Left cardiac atrium (tissue), 4 donors: ENCODE results near the gene KCNMB2. TPM values are rescaled to one million over a fixed set of nuclear protein-coding genes. Genes with fewer than 3 reads are reported as not detected.

Source experiments
- ATAC-seq, 2 donors: fragments of 200-7000 bp; cut with Tn5 transposase; one replicate each; pipeline ENCODE4 v1.9.1; 2020; ENCODE audit warnings: mild to moderate bottlenecking in 2 of 2, moderate library complexity in 2 of 2
- DNase-seq: peaks from one replicate; pipeline ENCODE4 v3.0.0-alpha.2; 2020
- intact Hi-C, 2 donors: fragments of 100-400 bp; cut with DNase I; formaldehyde crosslinking; loops; one replicate each; pipeline versions ENCODE4 v1.14.1 to v1.15.1; 2022 to 2023
- total RNA-seq, 2 donors: library from RNA; stranded (reverse); fragmentation: NEBNext Ultra II Directional; extraction: Animal tissue kit (Norgen Biotek cat#: 25700); gene quantifications; one replicate each; pipeline ENCODE4 v1.2.1, GENCODE V29; 2021
- donor health status: DM: no; HTN: yes; CAD: no.
- donor health status: DM: no; HTN: yes; CAD: no; lungs with severe emphysema.
- donor health status: DM: yes; HTN: yes; CAD: no.
- donor health status: Dilated cardiomyopathy.

KCNMB2 gene
- total RNA-seq, 2 donors from 2014 or later = 7.8 to 9.8 TPM

DNA sequence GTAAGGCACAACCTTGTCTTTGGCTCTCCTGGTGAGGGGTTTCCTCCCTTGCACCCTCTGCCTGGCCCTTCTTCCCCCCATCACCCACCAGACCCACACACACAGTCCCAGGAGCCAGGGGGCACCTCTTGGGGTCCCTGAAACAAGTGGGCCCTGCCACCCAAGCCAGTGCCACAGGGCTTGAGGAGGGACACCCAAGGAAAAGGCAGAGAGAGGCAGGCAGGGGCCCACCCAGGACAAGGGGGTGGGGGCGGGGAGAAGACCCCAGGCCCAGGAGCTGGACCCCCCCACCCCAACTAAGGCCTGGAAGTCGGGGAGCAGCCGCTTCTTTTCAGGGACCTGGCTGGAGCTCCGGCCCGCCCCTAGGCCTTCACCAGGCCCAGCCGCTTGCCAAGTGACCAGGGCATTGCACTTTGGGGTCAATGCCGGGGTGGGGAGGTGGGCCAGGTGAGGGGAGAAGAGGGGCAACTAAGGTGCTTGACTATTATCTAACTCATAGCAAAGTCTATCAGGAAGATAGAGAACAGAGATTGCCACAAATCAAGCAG is 88.9 kb downstream of the KCNMB2 start:
- intact Hi-C loops = no loop called here
- ATAC-seq (peak in 1 of 2 donors; percentile 19), DNase-seq (no peak)

GRCh38 chr3:178628037-178628436 is 91.8 kb downstream of the KCNMB2 start:
- intact Hi-C loops = no loop called here
- DNase-seq (no peak), ATAC-seq (no peak)

DNA sequence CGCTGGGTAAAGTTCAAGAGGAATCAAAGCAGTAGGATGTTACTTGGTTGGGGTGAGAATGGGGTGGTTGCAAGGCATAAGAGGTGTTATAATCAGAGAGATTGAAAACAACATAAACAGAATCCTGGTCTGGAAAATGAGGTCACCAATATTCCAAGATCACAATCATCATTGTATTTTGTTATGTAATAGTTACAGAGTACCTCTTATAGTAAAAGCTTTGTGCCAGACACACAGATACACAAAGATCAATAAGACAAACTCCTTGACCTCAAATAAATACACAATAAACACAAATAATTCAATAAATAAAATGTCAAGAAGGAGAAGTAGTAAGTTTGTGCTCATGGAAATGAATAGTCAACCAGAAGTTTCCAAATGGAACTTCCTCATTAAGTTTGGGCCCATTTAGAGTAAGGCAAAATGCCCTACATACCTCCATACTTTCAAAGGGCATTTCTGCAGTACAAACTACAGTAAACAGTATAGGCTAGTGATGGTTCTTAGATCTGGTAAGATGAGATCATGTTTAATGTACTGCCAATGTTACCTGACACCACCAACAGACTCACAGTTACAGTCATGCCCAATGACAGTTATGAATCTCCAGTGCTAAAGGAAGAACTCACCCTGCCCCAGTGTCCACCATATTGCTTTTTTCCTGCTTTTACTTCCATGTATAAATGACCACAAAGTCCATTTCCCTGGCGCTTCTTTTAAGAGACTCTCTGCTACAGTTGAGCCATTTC is 93.4 kb downstream of the KCNMB2 start:
- no peak for ATAC-seq
- no peak for DNase-seq
- intact Hi-C loops = no loop called here

- intact Hi-C loops = no loop called here
- DNase-seq (no peak), ATAC-seq (no peak)
Measured at GRCh38 chr3:178631950-178632349, 95.7 kb downstream of the KCNMB2 start.

- ATAC-seq = no peak
- DNase-seq = no peak
- intact Hi-C loops = no loop called here
Measured at GRCh38 chr3:178634975-178635374, 98.7 kb downstream of the KCNMB2 start.

DNA sequence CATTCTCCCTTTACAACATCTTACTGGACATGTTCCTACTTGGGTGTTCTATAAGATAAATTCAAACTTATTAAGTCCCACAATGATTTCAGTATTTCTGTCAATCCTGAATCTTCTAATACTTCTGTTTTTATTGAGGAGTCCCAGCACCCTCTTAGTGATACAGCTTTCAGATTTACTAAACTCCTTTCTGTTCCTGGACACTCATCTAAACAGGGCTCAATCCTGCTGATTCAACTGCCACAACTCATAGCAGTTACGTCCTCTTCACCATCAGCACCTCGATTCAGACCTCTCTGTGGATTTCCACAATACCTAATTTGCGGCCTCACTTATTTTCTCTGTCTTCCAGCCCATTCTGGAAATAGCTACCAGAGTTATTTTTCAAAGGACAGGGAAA is 101.6 kb downstream of the KCNMB2 start:
- intact Hi-C loops = no loop called here
- ATAC-seq (no peak), DNase-seq (no peak)

GRCh38 chr3:178645503-178645902 is 109.3 kb downstream of the KCNMB2 start:
- intact Hi-C loops = no loop called here
- DNase-seq = no peak
- no peak for ATAC-seq

- intact Hi-C loops = no loop called here
- no peak for DNase-seq
- no peak for ATAC-seq
Measured at GRCh38 chr3:178646186-178646862, 110.1 kb downstream of the KCNMB2 start.

DNA sequence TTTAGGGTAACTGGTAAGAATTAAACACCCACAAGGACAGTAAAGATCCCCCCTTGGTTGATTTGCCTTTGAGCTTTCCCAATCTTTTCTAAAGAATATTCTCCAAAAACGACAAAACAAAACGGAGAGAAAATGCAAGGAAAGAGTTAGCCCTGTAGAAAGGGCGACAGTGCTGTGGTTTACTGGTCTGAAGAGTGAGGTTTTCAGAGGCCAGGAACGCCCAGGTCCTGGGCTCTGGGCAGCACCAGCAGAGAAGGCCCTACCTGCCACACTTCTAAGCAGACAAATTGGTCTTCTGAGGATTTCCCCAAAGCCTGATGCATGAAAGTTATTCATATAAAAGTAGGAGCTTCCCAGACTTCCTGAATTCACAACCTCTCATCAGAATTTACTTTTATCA is 119.3 kb downstream of the KCNMB2 start:
- ATAC-seq = no peak
- intact Hi-C loops = no loop called here
- no peak for DNase-seq

DNA sequence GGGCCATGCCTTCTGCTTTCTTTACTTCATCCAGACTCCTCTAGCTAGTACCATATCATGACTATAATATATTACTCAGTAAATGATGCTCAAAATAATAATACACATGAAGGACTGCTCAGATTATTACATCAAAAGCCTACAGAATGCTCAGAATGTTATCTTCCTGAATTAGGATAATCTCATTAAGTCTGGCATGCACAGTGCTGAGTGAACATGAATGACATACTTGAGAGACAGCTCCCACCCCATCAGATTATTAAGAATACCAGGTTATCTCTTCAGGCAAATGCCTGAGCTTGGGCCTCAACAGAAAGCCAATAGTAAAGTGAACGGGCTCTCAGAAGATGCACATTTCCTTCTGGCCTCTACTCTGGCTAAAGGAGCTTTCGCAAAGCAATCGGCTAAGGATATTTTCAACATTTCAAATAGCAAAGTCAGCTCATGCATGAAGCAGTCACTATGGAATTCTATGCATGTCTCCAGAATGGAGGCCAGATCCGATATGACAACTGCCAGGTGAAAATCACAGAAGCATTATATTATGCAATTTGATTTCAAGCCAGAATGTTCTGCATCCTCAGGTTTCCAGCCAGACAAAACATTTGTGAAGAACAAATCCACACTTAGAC is 122.6 kb downstream of the KCNMB2 start:
- DNase-seq = no peak
- no peak for ATAC-seq
- intact Hi-C loops = no loop called here

DNA sequence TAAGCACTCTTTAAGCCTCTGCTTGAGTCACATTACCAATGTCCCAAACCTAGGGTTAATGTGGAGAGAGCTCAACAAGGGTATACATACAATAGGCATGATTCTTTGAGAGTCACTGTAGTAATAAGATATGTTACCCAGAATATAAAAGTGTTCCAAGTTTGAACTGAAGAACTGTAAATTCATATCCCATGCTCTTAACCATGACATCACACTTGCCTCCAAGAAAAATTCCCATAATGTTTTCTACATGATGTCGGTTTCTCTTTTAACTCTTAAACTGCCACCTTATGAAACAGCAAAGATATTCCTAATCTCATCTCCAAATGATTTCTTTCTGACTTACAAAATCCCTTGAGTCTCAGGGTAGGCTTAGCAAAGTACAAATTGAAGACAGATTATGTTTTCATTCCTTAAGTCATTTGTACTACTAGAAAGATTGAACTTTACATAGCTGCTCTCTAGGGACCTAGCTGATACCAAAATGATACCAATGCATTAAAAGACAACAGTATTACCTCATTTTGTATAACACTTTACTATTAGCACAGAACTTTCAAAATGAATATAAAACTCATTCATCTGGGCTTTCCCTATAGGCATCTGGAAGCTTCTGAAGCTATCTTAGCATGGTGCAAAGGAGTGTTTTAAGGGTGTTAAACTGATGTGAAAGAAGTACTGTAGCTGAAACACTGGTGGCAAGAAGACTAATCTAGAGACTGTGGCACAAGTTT is 127.1 kb downstream of the KCNMB2 start:
- DNase-seq (no peak), ATAC-seq (no peak)
- intact Hi-C loops = no loop called here

DNA sequence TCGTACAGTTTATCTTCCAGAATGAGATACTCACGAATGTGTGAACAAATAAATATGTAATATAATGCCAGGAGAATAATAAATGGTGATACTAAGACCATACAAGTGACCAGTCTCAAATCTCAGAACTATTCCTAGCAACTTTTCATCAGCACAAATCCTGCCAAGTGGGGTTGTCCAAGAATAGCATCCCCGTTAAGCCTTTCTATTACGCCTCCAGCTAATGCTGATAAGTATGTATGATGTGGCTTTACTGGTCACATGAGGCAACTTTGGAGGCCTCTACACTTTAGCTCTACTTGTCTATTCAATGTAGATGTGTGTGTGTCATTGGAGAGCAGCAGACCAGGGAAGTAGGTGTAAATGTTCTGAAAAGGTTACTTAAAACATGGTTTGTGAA is 129.5 kb downstream of the KCNMB2 start:
- ATAC-seq (peak; percentile 86 to 89), DNase-seq (peak; percentile 26)

DNA sequence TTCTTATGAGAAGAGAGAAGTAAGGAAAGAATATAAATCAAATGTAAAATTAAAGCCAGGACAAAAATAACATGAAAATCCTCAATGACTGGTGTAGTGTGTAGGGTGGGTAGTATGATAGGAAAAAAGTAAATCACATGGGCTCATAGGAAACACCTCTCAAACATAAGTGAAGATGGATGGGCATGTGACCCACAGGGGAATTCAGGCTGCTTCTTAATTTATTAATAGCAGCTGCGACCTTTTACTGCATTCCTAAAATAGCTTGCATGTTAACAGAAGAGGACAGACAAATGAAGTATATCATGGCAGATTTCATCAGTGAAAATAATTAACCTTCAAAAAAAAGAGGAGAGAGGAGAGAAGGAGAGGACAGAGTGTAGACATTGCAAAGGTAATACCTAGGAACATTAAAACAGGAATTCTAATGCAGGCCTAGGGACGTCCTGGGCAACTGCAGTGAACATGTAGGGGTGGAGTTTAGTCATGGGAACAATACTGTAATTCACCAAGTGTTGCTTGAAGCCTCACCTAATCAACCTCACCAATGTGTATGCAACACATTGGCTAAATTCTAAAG is 132.9 kb downstream of the KCNMB2 start:
- intact Hi-C loops = no loop called here
- DNase-seq (no peak), ATAC-seq (peak in 1 of 2 donors; percentile 29)

More for the DNA sequence above, 129.5 kb downstream of the KCNMB2 start:
- intact Hi-C loops = no loop called here

DNA sequence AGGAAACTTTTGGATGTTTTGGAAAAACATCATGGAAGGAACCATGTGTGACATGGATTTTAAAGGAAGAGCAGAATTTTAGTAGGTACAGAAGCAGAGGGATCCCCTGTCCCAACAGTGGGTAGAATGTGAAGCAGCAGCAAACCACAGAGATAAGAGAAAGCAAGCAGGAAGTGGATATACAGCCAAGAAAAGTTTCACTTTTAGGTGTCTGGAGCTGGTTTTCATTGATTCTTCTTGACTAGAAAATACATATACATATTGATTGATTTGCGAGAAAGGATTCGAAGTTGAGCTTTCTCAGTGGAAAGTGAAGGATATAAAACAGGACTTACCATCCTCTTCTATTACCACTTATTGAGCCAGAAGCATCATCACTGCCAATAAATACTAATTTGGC is 133.5 kb downstream of the KCNMB2 start:
- no peak for ATAC-seq
- DNase-seq = no peak
- intact Hi-C loops = no loop called here

DNA sequence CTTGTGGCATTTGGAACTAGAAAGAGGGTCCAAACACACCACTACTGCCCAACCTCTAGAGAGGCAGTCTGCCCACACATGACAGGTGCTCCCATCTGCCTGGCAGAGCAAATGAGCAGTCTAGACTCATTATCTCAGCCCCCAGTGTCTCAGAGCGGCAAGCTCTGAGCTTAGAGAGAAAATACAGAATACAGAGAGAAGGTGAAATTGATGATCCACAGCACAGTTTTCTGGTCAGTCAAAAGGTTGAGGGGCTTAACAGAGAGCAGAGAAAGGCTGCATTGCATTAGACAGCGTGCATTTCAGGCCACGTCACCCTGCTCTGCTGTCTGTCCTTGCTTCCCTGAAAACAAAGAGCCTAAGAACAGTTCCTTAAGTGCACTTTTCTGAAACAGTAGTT is 135.1 kb downstream of the KCNMB2 start:
- ATAC-seq (peak in 1 of 2 donors; percentile 30), DNase-seq (no peak)
- intact Hi-C loops = no loop called here

DNA sequence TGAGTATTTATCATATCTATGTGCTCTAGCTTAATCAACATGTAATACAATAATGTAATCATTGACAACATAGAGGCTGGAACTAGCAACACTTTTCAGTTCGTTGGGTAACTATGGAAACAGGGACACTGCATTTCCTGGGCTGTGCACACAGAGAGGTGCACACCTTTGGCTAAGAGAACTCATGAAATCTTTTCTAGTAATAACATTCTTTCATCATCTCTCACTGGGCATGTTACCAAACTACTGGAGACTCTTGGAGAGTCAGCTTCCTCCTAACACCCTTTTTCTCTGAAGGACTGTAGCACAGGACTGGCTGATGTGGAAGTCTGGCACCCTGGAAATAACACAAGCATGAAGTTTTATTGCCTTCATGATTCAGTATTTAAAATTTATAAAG is 135.6 kb downstream of the KCNMB2 start:
- DNase-seq = no peak
- ATAC-seq = peak; percentile 53 to 78
- intact Hi-C loops = no loop called here

DNA sequence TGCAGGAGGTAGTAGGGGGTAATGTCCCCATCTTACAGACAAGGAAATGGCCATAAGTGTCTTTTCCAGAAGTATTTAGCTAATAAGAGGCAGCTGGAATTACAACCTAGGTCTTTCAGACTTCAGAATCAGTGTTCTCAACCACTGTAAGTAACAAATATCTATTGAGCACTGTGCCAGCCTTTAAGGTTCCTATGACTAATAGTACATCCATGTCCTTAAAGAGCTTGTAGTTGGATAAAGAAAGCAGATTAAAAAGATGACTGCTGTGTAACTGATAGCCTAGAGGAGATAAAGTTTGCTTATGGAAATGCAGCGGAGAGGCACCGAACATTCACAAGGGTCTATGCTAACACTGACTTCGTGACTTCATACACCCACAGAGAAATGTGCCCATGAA is 136.0 kb downstream of the KCNMB2 start:
- no peak for ATAC-seq
- intact Hi-C loops = no loop called here
- DNase-seq = no peak

DNA sequence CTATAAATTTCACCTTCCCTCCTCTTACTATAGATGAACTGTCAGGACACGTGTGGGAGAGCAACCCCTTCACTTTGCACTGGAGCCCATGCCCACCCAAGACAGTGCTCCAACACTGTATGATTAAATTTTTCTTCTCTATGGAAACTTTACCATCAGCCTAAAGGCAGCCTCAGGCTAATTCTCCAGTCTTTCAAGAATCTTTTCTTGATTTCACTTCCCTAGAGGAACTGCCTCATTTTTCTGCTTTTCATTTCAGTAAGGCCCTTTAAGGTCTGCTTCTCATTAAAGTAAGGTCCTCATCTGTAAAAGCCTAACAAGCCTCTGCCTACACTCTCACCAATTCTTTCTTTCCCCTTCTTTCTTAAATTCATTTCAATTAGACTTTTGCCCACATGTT is 137.3 kb downstream of the KCNMB2 start:
- intact Hi-C loops = no loop called here
- no peak for ATAC-seq

DNA sequence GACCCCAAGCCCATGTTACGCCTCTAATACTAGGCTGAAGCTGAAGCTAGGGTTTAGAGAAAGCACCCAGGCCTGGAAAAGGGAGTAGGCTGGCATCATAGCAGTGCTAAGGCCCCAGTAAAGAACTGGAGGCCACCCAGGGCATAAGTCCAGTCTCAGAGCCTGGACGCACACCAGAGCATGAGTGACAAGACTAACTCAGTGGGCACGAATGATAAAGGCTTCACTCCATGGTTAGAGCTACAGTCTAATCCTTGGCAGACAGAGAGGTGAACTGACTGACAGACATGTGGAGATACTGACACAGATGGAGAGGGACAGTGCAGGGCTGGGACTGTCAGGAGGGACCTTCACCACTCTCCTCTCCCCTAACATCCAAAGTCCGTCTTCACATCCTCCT is 139.8 kb downstream of the KCNMB2 start:
- DNase-seq = no peak
- intact Hi-C loops = no loop called here
- ATAC-seq = peak; percentile 78 to 84

More for the DNA sequence above, 137.3 kb downstream of the KCNMB2 start:
- no peak for DNase-seq
